GM18909 (cell line): ENCODE results near the gene DMTF1.
"Not testable (repeated sequence)": the region's sequence is repeated elsewhere in the genome, so short reads cannot be mapped to it uniquely, and the experiment has no call there.

ENCODE experiments used
- ATAC-seq: cut with Tn5 transposase; IDR thresholded peaks from one replicate; pipeline ENCODE4 v1.9.1; 2021; ENCODE audit warnings: mild to moderate bottlenecking; ENCODE audit not compliant: unreplicated experiment, poor library complexity

The DMTF1 gene

GRCh38 chr7:87218796-87219544 lies 66.7 kb downstream of the DMTF1 start:
- peak; percentile 5 for ATAC-seq

DNA sequence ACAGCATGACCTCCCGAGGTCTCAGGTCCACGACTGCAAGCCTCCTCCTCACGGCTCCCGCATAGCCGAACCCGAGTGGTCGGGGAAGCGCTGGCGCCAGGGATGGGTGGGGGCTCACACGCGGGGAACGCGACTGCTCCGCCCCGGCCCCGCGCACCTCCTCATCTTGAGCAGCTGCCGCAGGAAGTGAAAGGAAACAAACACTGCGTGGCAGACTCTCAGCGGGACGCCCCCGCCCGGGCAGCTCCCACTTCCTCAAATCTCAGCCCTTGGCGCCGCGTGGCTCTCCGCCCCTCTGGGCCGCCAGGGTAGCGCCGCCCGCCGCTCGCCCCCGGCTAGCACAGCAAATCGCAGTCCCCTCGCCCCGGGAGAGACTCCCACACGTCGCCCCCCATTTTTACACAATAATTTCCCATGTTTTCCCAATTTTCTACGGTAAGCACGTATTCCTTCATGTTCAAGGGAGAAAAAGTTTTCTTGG lies 67.3 kb downstream of the DMTF1 start, which contains the start of gene TMEM243:
TMEM243 (minus strand) TSS at position 188 of the 481 bp plus-strand sequence. CDS start 229 bp downstream, outside the sequence.
- ATAC-seq = peak; percentile 49

DNA sequence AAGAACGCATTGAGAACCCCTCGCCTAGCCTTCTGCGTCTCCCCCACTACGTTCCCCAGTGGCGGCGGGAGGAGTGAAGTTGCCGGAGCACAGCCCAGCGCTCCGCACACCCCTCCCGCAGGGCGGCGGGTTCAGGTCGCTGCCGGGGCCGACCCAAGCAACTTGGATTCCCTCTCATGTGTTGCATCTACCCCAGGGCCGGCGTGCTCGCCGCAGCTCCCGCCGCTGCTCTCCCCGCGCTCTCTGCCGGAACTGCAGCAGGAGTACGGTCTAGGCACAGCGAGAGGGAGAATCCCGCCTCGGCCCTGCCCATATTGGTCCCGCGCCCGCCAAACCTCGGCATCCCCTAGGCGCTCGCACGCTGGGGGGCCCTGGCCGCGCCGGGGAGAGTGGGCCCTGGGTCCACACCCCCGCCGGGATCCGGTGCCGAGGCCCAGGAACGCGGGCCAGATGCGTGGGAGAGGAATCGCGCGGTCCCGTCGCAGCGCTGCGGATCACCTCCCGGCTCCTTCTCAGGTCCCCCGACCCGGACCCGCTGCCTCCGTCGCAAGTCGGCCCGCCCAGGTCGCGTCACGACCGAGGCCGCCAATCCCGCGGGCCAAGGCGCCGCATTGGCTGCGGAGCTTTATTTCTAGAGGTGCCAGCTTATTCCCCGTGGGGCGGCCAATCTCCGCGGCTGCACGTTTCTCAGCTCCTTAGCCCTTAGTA lies 67.9 kb downstream of the DMTF1 start:
- peak; percentile 47 for ATAC-seq

DNA sequence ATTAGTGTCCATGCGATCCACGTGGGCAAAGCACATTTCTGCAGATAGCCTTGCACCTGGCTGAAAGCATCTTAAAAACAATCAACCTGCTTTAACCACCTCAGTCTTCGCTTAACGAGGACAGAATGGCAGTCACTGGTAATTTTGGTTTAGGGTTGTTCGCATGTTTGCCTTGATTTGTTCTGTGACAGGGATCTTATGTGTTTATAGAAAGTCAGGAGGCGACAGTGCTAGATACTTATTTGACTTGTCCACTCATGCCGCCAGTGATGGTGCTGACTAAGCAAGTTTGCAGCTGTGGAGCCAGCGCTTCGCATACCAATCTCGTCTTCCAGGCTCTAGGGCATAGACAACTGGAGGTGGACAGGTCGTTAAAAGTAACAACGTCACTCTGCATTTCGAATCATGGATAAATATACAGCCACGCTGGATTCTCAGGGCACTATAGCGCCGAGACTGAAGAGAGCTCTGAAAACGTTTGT lies 68.5 kb downstream of the DMTF1 start:
- no peak for ATAC-seq

DNA sequence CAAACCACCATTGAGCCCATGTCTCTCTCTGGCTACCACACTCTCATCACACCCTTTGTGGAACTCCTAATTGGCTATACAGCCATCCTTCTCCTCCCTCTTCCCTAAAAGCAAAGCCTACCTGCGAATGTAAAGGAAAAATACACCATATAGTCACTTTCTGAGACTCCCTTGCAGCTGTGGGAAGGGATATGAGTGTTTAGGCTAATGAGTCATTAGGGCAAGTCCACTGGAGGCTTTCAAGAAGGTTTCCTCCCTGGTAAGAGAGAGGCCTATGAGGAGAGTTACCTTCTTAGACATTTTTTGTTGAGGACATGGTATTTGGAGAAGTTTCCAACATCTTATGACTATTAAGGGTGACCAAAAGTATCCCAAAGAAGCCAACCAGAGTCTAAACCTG lies 71.4 kb downstream of the DMTF1 start:
- ATAC-seq = no peak

DNA sequence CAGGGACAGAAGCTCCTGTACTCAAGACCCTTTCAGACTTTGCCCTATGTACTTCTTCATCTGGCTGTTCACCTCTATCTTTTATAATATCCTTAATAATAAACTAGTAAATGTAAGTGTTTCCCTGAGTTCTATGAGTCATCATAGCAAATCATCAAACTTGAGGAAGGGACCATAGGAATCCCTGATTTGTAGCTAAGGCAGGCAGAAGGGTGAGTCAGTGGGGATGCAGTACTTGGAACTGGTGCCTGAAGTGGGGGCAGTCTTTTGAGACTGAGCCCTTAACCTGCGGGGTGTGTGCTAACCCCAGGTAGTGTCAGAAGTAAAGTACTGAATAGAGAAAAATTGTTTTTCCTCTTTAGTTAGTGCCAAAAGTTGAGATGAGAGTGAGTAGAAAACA lies 73.4 kb downstream of the DMTF1 start:
- no peak for ATAC-seq

- ATAC-seq = peak; percentile 53
Measured at GRCh38 chr7:87226495-87226894, 74.2 kb downstream of the DMTF1 start.

DNA sequence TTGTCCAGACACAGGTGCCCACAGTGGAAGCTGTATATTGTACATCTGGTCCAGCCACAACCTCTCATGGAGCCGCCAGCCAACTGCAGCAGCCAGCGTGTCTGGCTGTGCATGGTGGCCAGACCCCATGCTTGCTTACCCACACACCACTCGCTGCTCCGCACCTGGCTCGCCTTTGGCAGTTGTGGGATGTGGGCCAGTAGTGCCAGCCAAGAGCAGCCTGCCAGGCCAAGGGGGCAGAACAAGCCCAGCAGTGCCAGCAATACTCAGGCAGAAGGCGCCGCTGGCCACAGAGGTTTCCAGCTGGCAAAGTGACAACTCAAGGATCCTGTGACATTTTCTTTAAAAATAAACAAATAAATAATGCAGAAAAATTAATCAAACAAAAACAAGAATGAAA lies 79.0 kb downstream of the DMTF1 start:
- ATAC-seq = no peak

DNA sequence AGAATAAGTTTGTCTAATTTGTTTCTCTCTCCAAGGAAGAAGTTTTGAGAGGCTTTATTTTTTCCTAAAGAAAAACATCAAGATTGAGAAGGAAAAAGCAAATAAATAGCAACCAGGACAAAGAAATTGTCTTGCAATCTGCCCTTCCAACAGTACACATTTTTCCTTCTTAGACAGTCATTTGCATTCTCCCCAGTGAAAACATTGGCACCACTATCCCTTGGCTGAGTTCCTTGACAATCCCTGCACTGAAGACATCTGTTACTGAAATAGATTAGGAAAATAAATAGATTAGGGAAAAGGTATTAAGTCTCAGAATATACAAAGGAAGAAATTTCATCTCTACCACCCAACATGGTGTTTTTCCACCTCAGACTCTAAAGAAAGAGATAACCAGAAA lies 79.5 kb downstream of the DMTF1 start:
- no peak for ATAC-seq

DNA sequence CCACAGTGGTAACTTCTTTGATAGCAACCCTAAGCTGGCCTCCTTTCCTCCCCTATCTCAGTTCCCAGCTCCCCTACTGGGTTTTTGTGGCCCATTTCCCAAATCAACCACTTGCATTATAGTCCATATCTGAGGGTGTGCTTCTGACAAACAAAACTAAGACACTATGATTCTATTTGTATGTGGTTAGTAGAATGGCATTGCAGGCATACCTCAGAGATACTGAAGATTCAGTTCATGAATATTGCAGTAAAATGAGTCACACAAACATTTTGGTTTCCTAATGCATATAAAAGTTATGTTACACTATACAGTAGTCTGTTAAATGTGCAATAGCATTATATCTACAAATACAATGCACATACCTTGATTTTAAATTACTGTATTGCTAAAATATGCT lies 82.7 kb downstream of the DMTF1 start:
- ATAC-seq = no peak

- not testable (repeated sequence) for ATAC-seq
Measured at GRCh38 chr7:87238464-87239051, 86.3 kb downstream of the DMTF1 start.

GRCh38 chr7:87245671-87246070 lies 93.4 kb downstream of the DMTF1 start:
- ATAC-seq = not testable (repeated sequence)
